CD4-positive, CD25-positive, alpha-beta regulatory T cell (primary cell): Measurements from ENCODE around the gene FAP. TPM values are rescaled to one million over a fixed set of nuclear protein-coding genes. Genes with fewer than 3 reads are reported as not detected.

Experiments
- ATAC-seq, 2 donors: fragments of 150-1000 bp; cut with Tn5 transposase; one replicate each; pipeline ENCODE4 v1.10.0; 2021; ENCODE audit warnings: low read depth in 2 of 2, moderate number of reproducible peaks in 2 of 2, moderate library complexity in 1 of 2
- DNase-seq, 3 donors: peaks; one replicate each; pipeline versions ENCODE4 v3.0.0 to v3.0.0-alpha.2; 2012 to 2022; ENCODE audit warnings: mixed read lengths in 1 of 3
- H3K27ac ChIP-seq: one replicate; pipeline ENCODE4 v1.7.0; 2013; ENCODE audit warnings: mild to moderate bottlenecking, low read length; ENCODE audit not compliant: insufficient read depth, poor library complexity, severe bottlenecking
- H3K27me3 ChIP-seq: one replicate; pipeline ENCODE4 v1.7.0; 2013; ENCODE audit warnings: low read length; ENCODE audit not compliant: control insufficient read depth, insufficient read depth
- H3K36me3 ChIP-seq: one replicate; pipeline ENCODE4 v1.7.0; 2013; ENCODE audit warnings: mild to moderate bottlenecking, low read length, moderate library complexity; ENCODE audit not compliant: control insufficient read depth, insufficient read depth
- H3K4me1 ChIP-seq: 2 replicates; pipeline ENCODE4 v1.7.0; 2013; ENCODE audit warnings: mild to moderate bottlenecking, low read length; ENCODE audit not compliant: insufficient read depth, control insufficient read depth, poor library complexity, severe bottlenecking
- H3K4me3 ChIP-seq: one replicate; pipeline ENCODE4 v1.7.0; 2013; ENCODE audit warnings: low read depth, mild to moderate bottlenecking, low read length, moderate library complexity
- H3K9me3 ChIP-seq, 2 experiments: 1 replicate in 1 of 2; 2 replicates in 1 of 2; pipeline ENCODE4 v1.7.0; 2013; ENCODE audit warnings: low read length in 2 of 2, mild to moderate bottlenecking in 1 of 2, moderate library complexity in 1 of 2; ENCODE audit not compliant: control insufficient read depth in 2 of 2
- H3K27ac Mint-ChIP-seq, 3 donors: one replicate each; pipeline ENCODE4 v1.8.0; 2020 to 2022; ENCODE audit warnings: mild to moderate bottlenecking in 3 of 3, mixed read lengths in 3 of 3, moderate library complexity in 2 of 3
- H3K27me3 Mint-ChIP-seq: one replicate; pipeline ENCODE4 v1.8.0; 2022; ENCODE audit warnings: mild to moderate bottlenecking, mixed read lengths
- H3K36me3 Mint-ChIP-seq: one replicate; pipeline ENCODE4 v1.8.0; 2020; ENCODE audit warnings: mixed read lengths
- H3K4me1 Mint-ChIP-seq, 4 donors: one replicate each; pipeline ENCODE4 v1.8.0; 2020 to 2022; ENCODE audit warnings: mixed read lengths in 4 of 4, mild to moderate bottlenecking in 1 of 4
- H3K4me3 Mint-ChIP-seq, 4 donors: one replicate each; pipeline ENCODE4 v1.8.0; 2020 to 2022; ENCODE audit warnings: mild to moderate bottlenecking in 4 of 4, mixed read lengths in 4 of 4, moderate library complexity in 3 of 4
- H3K9me3 Mint-ChIP-seq, 7 donors: one replicate each; pipeline ENCODE4 v1.8.0; 2020 to 2022; ENCODE audit warnings: mixed read lengths in 7 of 7, mild to moderate bottlenecking in 3 of 7, moderate library complexity in 2 of 7
- polyA plus RNA-seq, 4 donors: library from polyadenylated mRNA; unstranded; fragments of 300-500 nt; fragmentation: Illumina TruSeq; gene quantifications; one replicate each; pipeline ENCODE4 v1.2.3, GENCODE V29; 2021
- total RNA-seq: library from RNA; stranded (reverse); gene quantifications from one replicate; pipeline ENCODE4 v1.2.3, GENCODE V29; 2022

Gene FAP
- total and polyA plus RNA-seq, 5 donors from 2014 or later, result not detected

DNA sequence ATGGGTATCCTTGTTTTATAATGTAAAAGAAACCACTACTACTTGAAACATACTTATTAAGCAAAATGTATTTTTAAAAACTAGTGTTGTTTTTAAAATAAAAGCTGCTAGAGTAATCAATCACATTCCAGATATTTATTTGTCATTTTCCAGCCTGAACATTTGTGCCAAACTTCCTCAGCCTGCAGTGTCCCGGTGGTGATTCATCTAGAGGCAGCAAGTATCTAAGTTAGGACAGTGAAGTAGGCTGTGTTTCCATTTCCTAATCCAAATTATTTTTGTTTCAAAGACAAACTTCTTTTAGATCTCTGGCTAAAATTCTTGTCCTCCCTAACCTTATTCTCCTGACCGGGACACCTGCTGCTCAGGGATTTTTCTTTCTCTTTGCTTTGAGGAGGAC is 78.4 kb downstream of the FAP start:
- DNase-seq (no peak), ATAC-seq (no peak)
- Mint-ChIP-seq H3K4me3 (no peak overlapping the region), H3K27ac (no peak overlapping the region), H3K27me3 (peaks cover 26% of the 10 kb centered on the region), H3K36me3 (no peaks in the 10 kb centered on the region), H3K4me1 (no peaks in the 10 kb centered on the region), H3K9me3 (no peaks in the 10 kb centered on the region)
- no peak overlapping the region for H3K27ac ChIP-seq
- no peaks in the 10 kb centered on the region for H3K4me1 ChIP-seq
- H3K27me3 ChIP-seq, result peaks cover 10% of the 10 kb centered on the region
- H3K4me3 ChIP-seq, result no peak overlapping the region
- no peaks in the 10 kb centered on the region for H3K36me3 ChIP-seq
- H3K9me3 ChIP-seq, result no peaks in the 10 kb centered on the region

DNA sequence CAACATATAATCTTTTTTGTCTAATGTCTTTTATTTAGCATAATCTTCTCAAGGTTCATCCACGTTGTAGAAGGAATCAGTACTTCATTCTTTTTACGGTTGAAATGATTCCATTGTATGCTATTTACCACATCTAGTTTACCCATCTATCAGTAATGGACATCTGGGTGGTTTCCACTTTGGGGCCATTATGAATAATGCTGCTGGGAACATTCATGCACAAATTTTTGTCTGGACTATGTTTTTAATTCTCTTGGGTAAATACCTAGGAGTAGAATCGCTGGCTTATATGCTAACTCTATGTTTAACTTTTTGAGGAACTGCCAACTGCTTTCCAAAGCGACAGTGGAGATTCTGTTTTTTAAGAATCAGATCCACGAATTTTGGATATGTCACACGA is 83.8 kb downstream of the FAP start:
- H3K27me3 Mint-ChIP-seq, result peaks cover 29% of the 10 kb centered on the region

DNA sequence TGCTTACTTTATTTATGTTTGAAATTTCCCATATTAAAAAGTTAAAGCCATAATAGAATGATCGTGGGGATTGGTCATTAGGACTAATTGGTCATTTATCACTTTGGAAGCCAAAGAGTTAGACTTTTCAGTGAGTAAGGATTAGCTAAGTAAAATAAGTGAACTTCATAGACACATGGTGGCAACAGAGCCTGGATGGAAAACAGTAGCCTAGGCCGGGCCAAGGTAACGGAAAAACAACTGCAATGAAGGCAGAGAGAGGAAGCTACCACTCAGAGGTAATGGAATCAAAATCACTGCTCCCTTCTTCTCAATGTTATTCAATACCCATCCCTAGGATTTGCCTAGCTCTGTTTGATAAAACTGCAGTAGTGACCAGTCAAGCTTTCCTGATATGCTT is 87.1 kb downstream of the FAP start:
- H3K27ac Mint-ChIP-seq, result no peak overlapping the region
- peaks cover 33% of the 10 kb centered on the region for H3K27me3 Mint-ChIP-seq
- Histone ChIP-seq H3K4me3 (no peak overlapping the region), H3K36me3 (no peaks in the 10 kb centered on the region), H3K9me3 (no peaks in the 10 kb centered on the region), H3K27ac (no peak overlapping the region), H3K27me3 (peaks cover 10% of the 10 kb centered on the region), H3K4me1 (no peaks in the 10 kb centered on the region)
- ATAC-seq, result no peak
- H3K36me3 Mint-ChIP-seq, result no peaks in the 10 kb centered on the region
- DNase-seq, result no peak
- peaks cover 0 to 5% (median 0%) of the 10 kb centered on the region in 7 donors for H3K9me3 Mint-ChIP-seq
- H3K4me1 Mint-ChIP-seq, result peaks cover 0 to 5% (median 2%) of the 10 kb centered on the region in 4 donors
- no peak overlapping the region for H3K4me3 Mint-ChIP-seq

More for the DNA sequence above, 83.8 kb downstream of the FAP start:
- H3K36me3 Mint-ChIP-seq, result no peaks in the 10 kb centered on the region
- DNase-seq, result no peak
- peaks cover 0 to 5% (median 0%) of the 10 kb centered on the region in 7 donors for H3K9me3 Mint-ChIP-seq
- no peaks in the 10 kb centered on the region for H3K4me1 ChIP-seq
- H3K27ac ChIP-seq, result no peak overlapping the region
- no peak overlapping the region for H3K4me3 ChIP-seq
- no peak overlapping the region for H3K27ac Mint-ChIP-seq
- H3K27me3 ChIP-seq, result peaks cover 10% of the 10 kb centered on the region
- H3K4me3 Mint-ChIP-seq, result no peak overlapping the region
- no peak for ATAC-seq
- no peaks in the 10 kb centered on the region for H3K9me3 ChIP-seq
- no peaks in the 10 kb centered on the region for H3K36me3 ChIP-seq
- no peaks in the 10 kb centered on the region for H3K4me1 Mint-ChIP-seq

DNA sequence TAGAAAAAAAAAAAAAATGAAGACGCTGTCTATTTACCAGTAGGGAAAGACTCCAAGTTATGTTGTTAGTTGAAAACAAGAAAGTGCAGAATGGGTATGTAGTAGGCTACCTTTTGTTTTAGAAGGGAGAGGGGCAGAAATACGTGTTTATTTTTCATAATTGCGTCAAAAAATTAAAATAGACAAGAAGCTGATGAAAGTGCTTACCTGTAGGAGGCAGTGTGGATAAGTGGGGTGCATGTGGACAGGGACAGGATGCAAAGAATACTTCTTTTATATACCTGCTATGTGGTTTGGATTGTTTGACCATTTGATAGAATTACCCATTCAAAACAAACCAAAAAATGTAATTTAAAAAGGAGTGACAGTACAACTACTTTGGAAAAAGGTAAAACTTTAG is 88.2 kb downstream of the FAP start:
- no peak overlapping the region for H3K27ac Mint-ChIP-seq
- no peaks in the 10 kb centered on the region for H3K9me3 ChIP-seq
- H3K27ac ChIP-seq, result no peak overlapping the region
- no peak overlapping the region for H3K4me3 ChIP-seq
- H3K36me3 ChIP-seq, result no peaks in the 10 kb centered on the region
- no peaks in the 10 kb centered on the region for H3K36me3 Mint-ChIP-seq
- peaks cover 8% of the 10 kb centered on the region for H3K27me3 ChIP-seq
- H3K4me3 Mint-ChIP-seq, result no peak overlapping the region
- DNase-seq (no peak), ATAC-seq (no peak)
- H3K27me3 Mint-ChIP-seq, result peaks cover 33% of the 10 kb centered on the region
- peaks cover 0 to 5% (median 0%) of the 10 kb centered on the region in 7 donors for H3K9me3 Mint-ChIP-seq
- peaks cover 0 to 5% (median 2%) of the 10 kb centered on the region in 4 donors for H3K4me1 Mint-ChIP-seq
- H3K4me1 ChIP-seq, result no peaks in the 10 kb centered on the region

DNA sequence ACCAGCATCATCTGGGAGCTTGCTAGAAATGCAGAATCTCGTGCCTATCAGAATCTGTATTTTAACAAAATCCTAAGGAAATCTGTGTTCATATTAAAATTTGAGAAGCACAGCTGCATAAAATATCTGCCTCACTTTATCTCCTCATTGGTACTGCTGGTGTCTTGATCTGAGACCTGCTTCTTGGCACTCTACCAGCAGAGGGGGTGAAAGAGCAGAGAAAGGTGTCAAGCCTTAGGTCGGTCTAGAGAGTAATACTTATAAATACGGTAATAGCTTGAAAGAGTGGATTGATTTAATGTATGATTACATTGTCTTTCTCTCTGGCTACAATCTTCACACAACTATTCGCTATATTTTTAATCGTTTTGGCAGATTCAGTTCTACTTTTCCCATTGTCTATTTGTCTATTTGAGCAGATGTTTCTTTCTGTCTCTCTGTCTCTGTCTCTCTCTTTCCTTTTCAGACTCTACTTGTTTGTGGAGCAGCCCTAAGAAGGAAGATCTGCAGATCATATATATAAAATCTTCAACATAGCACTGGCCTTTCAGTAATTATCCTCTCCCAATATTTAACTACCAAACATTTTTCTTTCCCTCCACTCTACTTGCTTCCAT is 89.5 kb downstream of the FAP start:
- Histone ChIP-seq H3K4me1 (no peaks in the 10 kb centered on the region), H3K36me3 (no peaks in the 10 kb centered on the region), H3K9me3 (no peaks in the 10 kb centered on the region), H3K27me3 (peaks cover 13% of the 10 kb centered on the region), H3K4me3 (peak overlapping the region; percentile 46), H3K27ac (no peak overlapping the region)
- Mint-ChIP-seq H3K4me1 (peaks cover 0 to 5% (median 2%) of the 10 kb centered on the region in 4 donors), H3K36me3 (no peaks in the 10 kb centered on the region), H3K9me3 (peaks cover 0 to 3% (median 0%) of the 10 kb centered on the region in 7 donors), H3K4me3 (peak overlapping the region in 1 of 4 donors; percentile 48), H3K27ac (no peak overlapping the region), H3K27me3 (peaks cover 24% of the 10 kb centered on the region)
- DNase-seq, result peak; percentile 31 to 76 (median 58)
- peak; percentile 90 to 93 for ATAC-seq

DNA sequence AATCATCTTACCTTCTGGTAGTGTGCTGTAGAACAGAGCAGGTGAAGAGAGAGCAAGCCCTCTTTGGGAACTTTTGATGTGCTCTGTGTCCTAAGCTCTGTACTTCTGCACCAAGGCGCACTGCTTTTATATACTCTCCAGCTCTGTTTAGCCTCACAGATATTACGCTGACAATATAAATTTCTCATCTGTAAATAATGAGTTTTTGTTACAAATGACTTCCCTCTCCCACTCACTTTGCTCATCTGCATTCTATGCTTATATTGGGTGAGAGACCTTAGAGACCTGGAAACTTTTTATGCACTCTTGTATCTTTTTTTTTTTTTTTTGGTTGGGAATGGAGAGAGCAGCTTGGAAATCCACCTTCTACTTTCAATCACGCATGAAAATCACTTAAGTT is 91.1 kb downstream of the FAP start, which contains the start of gene GCG:
Gene GCG (minus strand): TSS at position 101 of the 400 bp plus-strand sequence. CDS start 3,069 bp downstream, outside the sequence.
- Mint-ChIP-seq H3K9me3 (peaks cover 0 to 3% (median 0%) of the 10 kb centered on the region in 7 donors), H3K27me3 (peaks cover 22% of the 10 kb centered on the region), H3K4me3 (no peak within 1 kb of the TSS), H3K4me1 (peaks cover 0 to 5% (median 2%) of the 10 kb centered on the region in 4 donors), H3K27ac (no peak within 1 kb of the TSS), H3K36me3 (no peaks in the 10 kb centered on the region)
- Histone ChIP-seq H3K4me1 (no peaks in the 10 kb centered on the region), H3K27ac (no peak within 1 kb of the TSS), H3K4me3 (no peak within 1 kb of the TSS), H3K36me3 (no peaks in the 10 kb centered on the region), H3K9me3 (no peaks in the 10 kb centered on the region), H3K27me3 (peaks cover 18% of the 10 kb centered on the region)
- no peak for DNase-seq
- no peak for ATAC-seq

DNA sequence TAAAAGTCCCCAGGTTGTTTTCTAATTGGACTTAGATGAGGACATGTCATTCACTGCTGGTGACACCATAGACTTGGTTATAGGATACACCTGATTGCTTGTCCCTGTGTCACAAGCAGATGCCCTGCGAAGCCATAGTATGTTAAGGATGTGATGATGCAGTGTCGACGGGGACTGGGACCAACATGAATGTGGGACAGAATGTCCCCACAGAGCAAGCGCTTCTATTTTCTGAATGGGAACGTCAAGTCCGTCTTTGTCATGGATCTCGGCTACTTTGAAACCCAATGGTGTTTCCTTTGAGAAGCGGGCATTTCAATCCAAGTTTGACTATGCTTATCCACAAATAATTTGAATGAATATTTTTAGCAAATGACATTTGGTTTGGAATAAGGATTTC is 93.3 kb downstream of the FAP start:
- H3K9me3 ChIP-seq, result no peaks in the 10 kb centered on the region
- H3K4me3 ChIP-seq, result no peak overlapping the region
- no peaks in the 10 kb centered on the region for H3K36me3 ChIP-seq
- peaks cover 34% of the 10 kb centered on the region for H3K27me3 Mint-ChIP-seq
- no peak overlapping the region for H3K27ac ChIP-seq
- H3K4me1 ChIP-seq, result no peaks in the 10 kb centered on the region
- no peak overlapping the region for H3K27ac Mint-ChIP-seq
- H3K4me3 Mint-ChIP-seq, result no peak overlapping the region
- no peaks in the 10 kb centered on the region for H3K36me3 Mint-ChIP-seq
- DNase-seq (no peak), ATAC-seq (no peak)
- peaks cover 0 to 2% (median 0%) of the 10 kb centered on the region in 7 donors for H3K9me3 Mint-ChIP-seq
- H3K27me3 ChIP-seq, result peaks cover 30% of the 10 kb centered on the region
- peaks cover 0 to 5% (median 2%) of the 10 kb centered on the region in 4 donors for H3K4me1 Mint-ChIP-seq

DNA sequence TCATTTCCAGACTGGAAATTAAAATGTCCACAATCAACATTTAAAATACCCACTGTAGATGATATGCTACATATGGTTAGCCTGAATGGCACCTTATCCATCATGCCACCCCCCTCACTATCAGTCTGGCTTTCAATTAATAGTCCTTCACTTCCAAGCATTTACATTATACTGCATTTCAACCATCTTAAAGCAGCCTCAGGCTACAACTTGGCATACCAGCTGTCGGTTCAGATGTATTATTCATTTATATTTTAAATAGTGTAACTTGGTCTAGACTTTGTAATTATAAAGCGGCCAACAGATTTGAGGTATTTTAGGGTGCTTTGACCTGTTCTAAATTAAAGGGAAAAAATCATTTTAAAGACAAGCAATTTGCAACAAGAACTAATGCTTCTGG is 93.8 kb downstream of the FAP start:
- DNase-seq (no peak), ATAC-seq (no peak)
- no peak overlapping the region for H3K27ac Mint-ChIP-seq
- Histone ChIP-seq H3K27me3 (peaks cover 28% of the 10 kb centered on the region), H3K27ac (no peak overlapping the region), H3K36me3 (no peaks in the 10 kb centered on the region), H3K4me1 (no peaks in the 10 kb centered on the region), H3K9me3 (no peaks in the 10 kb centered on the region), H3K4me3 (no peak overlapping the region)
- H3K4me3 Mint-ChIP-seq, result no peak overlapping the region
- peaks cover 32% of the 10 kb centered on the region for H3K27me3 Mint-ChIP-seq
- no peaks in the 10 kb centered on the region for H3K36me3 Mint-ChIP-seq
- peaks cover 0 to 2% (median 0%) of the 10 kb centered on the region in 7 donors for H3K9me3 Mint-ChIP-seq
- H3K4me1 Mint-ChIP-seq, result peaks cover 0 to 5% (median 2%) of the 10 kb centered on the region in 4 donors
